Vagina (tissue), 2 donors: Measurements from ENCODE around the gene EFHD1.

Experiments used
- POLR2A ChIP-seq, 2 donors: fragments of 450-650 bp; IDR thresholded peaks; one replicate each; pipeline ENCODE4 v1.6.1; 2017; ENCODE audit warnings: antibody characterized with exemption in 2 of 2, mild to moderate bottlenecking in 2 of 2, moderate library complexity in 2 of 2
- POLR2AphosphoS5 ChIP-seq, 2 donors: sonication (generic); formaldehyde crosslinking; IDR thresholded peaks; one replicate each; pipeline ENCODE4 v1.9.0; 2017; ENCODE audit warnings: antibody characterized with exemption in 2 of 2, mild to moderate bottlenecking in 2 of 2, low read depth in 1 of 2; ENCODE audit not compliant: insufficient read depth in 1 of 2
- TF ChIP-seq, protein P1 (sequence below), 3 experiments: fragments of 450-650 bp in 2 of 3; fragments of 200-600 bp in 1 of 3; sonication (generic) in 1 of 3; IDR thresholded peaks; one replicate each; pipeline ENCODE4 v1.5.1; 2017 to 2019; ENCODE audit warnings: antibody characterized with exemption in 3 of 3, mild to moderate bottlenecking in 2 of 3, moderate library complexity in 2 of 3

GRCh38 chr2:232643813-232644347 is 10.5 kb downstream of the EFHD1 start:
- TF ChIP-seq, protein P1, sequence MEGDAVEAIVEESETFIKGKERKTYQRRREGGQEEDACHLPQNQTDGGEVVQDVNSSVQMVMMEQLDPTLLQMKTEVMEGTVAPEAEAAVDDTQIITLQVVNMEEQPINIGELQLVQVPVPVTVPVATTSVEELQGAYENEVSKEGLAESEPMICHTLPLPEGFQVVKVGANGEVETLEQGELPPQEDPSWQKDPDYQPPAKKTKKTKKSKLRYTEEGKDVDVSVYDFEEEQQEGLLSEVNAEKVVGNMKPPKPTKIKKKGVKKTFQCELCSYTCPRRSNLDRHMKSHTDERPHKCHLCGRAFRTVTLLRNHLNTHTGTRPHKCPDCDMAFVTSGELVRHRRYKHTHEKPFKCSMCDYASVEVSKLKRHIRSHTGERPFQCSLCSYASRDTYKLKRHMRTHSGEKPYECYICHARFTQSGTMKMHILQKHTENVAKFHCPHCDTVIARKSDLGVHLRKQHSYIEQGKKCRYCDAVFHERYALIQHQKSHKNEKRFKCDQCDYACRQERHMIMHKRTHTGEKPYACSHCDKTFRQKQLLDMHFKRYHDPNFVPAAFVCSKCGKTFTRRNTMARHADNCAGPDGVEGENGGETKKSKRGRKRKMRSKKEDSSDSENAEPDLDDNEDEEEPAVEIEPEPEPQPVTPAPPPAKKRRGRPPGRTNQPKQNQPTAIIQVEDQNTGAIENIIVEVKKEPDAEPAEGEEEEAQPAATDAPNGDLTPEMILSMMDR (IDR thresholded peaks at IDR 0.05): no peak
- no peak for TF ChIP-seq POLR2AphosphoS5 (IDR thresholded peaks at IDR 0.05; ENCODE audit: insufficient read depth in 1 of 2, low read depth in 1 of 2)
- TF ChIP-seq POLR2A (IDR thresholded peaks at IDR 0.05): no peak
